HepG2 (cell line): ENCODE results near the gene ACAP3. TPM values are rescaled to one million over a fixed set of nuclear protein-coding genes. Genes with fewer than 3 reads are reported as not detected.

Source experiments
- ATRX ChIP-seq: sonication (generic); formaldehyde crosslinking; IDR thresholded peaks from 2 replicates; pipeline ENCODE4 v1.4.0; 2020; ENCODE audit warnings: missing genetic modification reagents, borderline replicate concordance
- FOXA3 ChIP-seq: IDR thresholded peaks from 2 replicates; pipeline ENCODE4 v1.6.1; 2016; ENCODE audit warnings: missing genetic modification reagents, missing compliant biosample characterization
- HNRNPH1 ChIP-seq: fragments of 200-400 bp; formaldehyde crosslinking; optimal IDR thresholded peaks from 2 replicates; pipeline ENCODE3; 2017; ENCODE audit warnings: mild to moderate bottlenecking, low read depth, low read length
- KLF15 ChIP-seq: sonication (generic); formaldehyde crosslinking; IDR thresholded peaks from 2 replicates; pipeline ENCODE4 v1.8.1; 2023; ENCODE audit warnings: borderline replicate concordance, mild to moderate bottlenecking, inconsistent platforms, missing genetic modification reagents, mixed read lengths
- MIXL1 ChIP-seq: IDR thresholded peaks from 2 replicates; pipeline ENCODE4 v1.6.1; 2016
- NCOA5 ChIP-seq: sonication (generic); formaldehyde crosslinking; IDR thresholded peaks from 2 replicates; pipeline ENCODE4 v1.4.0; 2020; ENCODE audit warnings: missing genetic modification reagents
- PLRG1 ChIP-seq: fragments of 450-650 bp; conservative IDR thresholded peaks from 2 replicates; pipeline ENCODE4 v1.6.1; 2016
- POGZ ChIP-seq: sonication (generic); formaldehyde crosslinking; IDR thresholded peaks from 2 replicates; pipeline ENCODE4 v1.4.0; 2020; ENCODE audit warnings: mild to moderate bottlenecking, missing genetic modification reagents
- POLR2AphosphoS2 ChIP-seq: IDR thresholded peaks from 2 replicates; pipeline ENCODE4 v1.6.1; 2011; ENCODE audit warnings: low read depth, low read length, improper control_type of control experiment
- RAD21 ChIP-seq: fragments of 450-650 bp; formaldehyde crosslinking; IDR thresholded peaks from 2 replicates; pipeline ENCODE4 v1.5.0; 2020; ENCODE audit warnings: mild to moderate bottlenecking
- SALL1 ChIP-seq: sonication (generic); formaldehyde crosslinking; IDR thresholded peaks from 2 replicates; pipeline ENCODE4 v1.8.0; 2022; ENCODE audit warnings: mild to moderate bottlenecking, missing genetic modification reagents
- SNAPC2 ChIP-seq: sonication (generic); formaldehyde crosslinking; IDR thresholded peaks from 2 replicates; pipeline ENCODE4 v1.8.1; 2022; ENCODE audit warnings: mild to moderate bottlenecking, missing genetic modification reagents
- SP5 ChIP-seq: IDR thresholded peaks from 2 replicates; pipeline ENCODE4 v1.6.1; 2016; ENCODE audit warnings: low read depth, borderline replicate concordance
- TAF15 ChIP-seq: fragments of 200-400 bp; formaldehyde crosslinking; IDR thresholded peaks from one replicate; pipeline ENCODE4 v1.6.1; 2018; ENCODE audit warnings: mild to moderate bottlenecking, low read depth, low read length; ENCODE audit not compliant: poor library complexity, severe bottlenecking
- YY1 ChIP-seq: IDR thresholded peaks from 2 replicates; pipeline ENCODE4 v1.6.1; 2011; ENCODE audit warnings: low read length, low read depth, moderate library complexity, mild to moderate bottlenecking; ENCODE audit not compliant: insufficient read depth, insufficient replicate concordance
- ZNF234 ChIP-seq: sonication (generic); formaldehyde crosslinking; conservative IDR thresholded peaks from 2 replicates; pipeline ENCODE4 v1.5.1; 2020; ENCODE audit warnings: mild to moderate bottlenecking, missing genetic modification reagents
- ZNF431 ChIP-seq: sonication (generic); formaldehyde crosslinking; IDR thresholded peaks from 2 replicates; pipeline ENCODE4 v1.9.0; 2022; ENCODE audit warnings: missing genetic modification reagents, low read depth, mild to moderate bottlenecking, borderline replicate concordance
- ZNF605 ChIP-seq: sonication (generic); formaldehyde crosslinking; IDR thresholded peaks from 2 replicates; pipeline ENCODE4 v1.8.0; 2022; ENCODE audit warnings: mild to moderate bottlenecking, missing genetic modification reagents
- ZNF614 ChIP-seq: IDR thresholded peaks from 2 replicates; pipeline ENCODE4 v1.6.1; 2018; ENCODE audit warnings: missing biosample characterization, missing genetic modification reagents, inconsistent platforms, borderline replicate concordance
- polyA plus RNA-seq, 8 experiments: library from polyadenylated mRNA; depleted of rRNA in 3 of 8; stranded (reverse) in 7 of 8; unstranded in 1 of 8; fragments of >200 nt; fragmentation: Illumina TruSeq in 4 of 8; extraction: Trizol in 4 of 8; gene quantifications; 2 replicates each; pipeline versions ENCODE4 v1.2.1 to v1.2.3, GENCODE V29; 2011 to 2016; ENCODE audit warnings: low read depth in 4 of 8, missing spikeins in 1 of 8, mixed read lengths in 1 of 8; ENCODE audit not compliant: insufficient read depth in 1 of 8
- total RNA-seq, 5 experiments: library from RNA; depleted of rRNA; stranded (reverse); fragments of >200 nt; fragmentation: Illumina TruSeq; extraction: Trizol; gene quantifications; 2 replicates each; pipeline ENCODE4 v1.2.3, GENCODE V29; 2016; ENCODE audit warnings: low read depth in 1 of 5
- TF ChIP-seq, protein P1 (sequence below): sonication (generic); formaldehyde crosslinking; IDR thresholded peaks from 2 replicates; pipeline ENCODE4 v1.4.0; 2020; ENCODE audit warnings: missing genetic modification reagents
- TF ChIP-seq, protein P2 (sequence below): sonication (generic); formaldehyde crosslinking; IDR thresholded peaks from 2 replicates; pipeline ENCODE4 v1.4.0; 2020; ENCODE audit warnings: mild to moderate bottlenecking, low read depth, missing genetic modification reagents
- TF ChIP-seq, protein P3 (sequence below): sonication (generic); formaldehyde crosslinking; IDR thresholded peaks from 2 replicates; pipeline ENCODE4 v1.5.1; 2020; ENCODE audit warnings: missing genetic modification reagents, mild to moderate bottlenecking, borderline replicate concordance

The ACAP3 gene
- total and polyA plus RNA-seq, 2 of the 13 experiments (the other 11 are each of a cell fraction or from before 2014, with no cell fraction given), result 29.4 to 50.8 TPM

DNA sequence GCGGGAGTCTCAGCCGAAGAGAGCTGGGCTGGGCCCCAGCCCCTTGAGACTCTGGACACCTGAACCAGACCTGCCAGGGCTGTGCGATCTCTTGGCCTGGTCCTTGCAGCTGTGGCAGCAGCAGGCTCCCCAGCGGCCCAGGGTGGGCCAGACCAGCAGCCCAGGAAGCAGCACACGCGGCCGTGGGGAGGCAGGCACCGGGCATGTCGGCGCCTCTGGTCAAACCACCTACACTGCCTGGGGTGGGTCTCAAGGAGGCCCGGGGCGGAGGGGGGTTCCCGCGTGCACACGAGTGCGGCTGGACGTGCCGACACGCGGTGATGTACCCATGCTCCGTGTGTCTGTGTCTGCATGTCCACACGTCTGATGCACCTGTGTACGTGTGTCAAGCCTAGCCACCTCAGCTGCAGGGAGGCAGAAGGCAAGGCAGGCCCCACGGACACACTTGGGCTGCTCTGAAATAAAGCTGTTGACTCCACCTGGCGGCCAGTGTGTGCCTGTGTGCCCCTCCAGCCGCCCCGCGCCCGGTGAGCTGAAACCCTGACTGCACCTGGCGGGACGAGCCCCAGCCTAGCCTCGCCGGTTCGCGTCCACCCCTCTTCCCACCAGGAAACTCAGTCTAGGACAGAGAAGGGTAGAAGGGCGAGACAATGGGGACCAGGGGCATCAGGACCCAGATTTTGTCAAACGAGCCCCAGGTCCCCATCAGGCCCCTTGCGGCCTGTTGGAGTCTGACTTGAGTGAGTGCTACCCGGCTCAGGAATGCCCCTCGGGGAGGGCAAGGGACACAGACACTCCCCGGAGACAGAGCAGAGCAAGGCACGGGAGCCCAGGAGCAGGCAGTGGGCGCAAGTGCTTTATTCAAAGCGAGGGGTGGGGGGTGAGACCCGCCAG, 15.9 kb downstream of the ACAP3 start (continued):
- TF ChIP-seq HNRNPH1 (no peak), ZNF605 (CRISPR knock-in tag) (no peak), PLRG1 (no peak), SALL1 (CRISPR knock-in tag) (peak; percentile 45; the same call in 1 of the 2 replicates), ATRX (no peak), NCOA5 (CRISPR knock-in tag) (no peak), RAD21 (CRISPR knock-in tag) (peak; percentile 79; the same call in 1 of the 2 replicates), YY1 (no peak), ZNF431 (CRISPR knock-in tag) (no peak), POGZ (CRISPR knock-in tag) (0 out of 2 replicates have a peak, but pooled peaks have one; percentile 12), SP5 (CRISPR knock-in tag) (no peak), SNAPC2 (no peak), POLR2AphosphoS2 (no peak), FOXA3 (CRISPR knock-in tag) (no peak), KLF15 (CRISPR knock-in tag) (no peak), ZNF614 (CRISPR knock-in tag) (no peak), ZNF234 (CRISPR knock-in tag) (no peak), MIXL1 (0 out of 2 replicates have a peak, but pooled peaks have one; percentile 24), TAF15 (no peak)
- TF ChIP-seq, protein P1, sequence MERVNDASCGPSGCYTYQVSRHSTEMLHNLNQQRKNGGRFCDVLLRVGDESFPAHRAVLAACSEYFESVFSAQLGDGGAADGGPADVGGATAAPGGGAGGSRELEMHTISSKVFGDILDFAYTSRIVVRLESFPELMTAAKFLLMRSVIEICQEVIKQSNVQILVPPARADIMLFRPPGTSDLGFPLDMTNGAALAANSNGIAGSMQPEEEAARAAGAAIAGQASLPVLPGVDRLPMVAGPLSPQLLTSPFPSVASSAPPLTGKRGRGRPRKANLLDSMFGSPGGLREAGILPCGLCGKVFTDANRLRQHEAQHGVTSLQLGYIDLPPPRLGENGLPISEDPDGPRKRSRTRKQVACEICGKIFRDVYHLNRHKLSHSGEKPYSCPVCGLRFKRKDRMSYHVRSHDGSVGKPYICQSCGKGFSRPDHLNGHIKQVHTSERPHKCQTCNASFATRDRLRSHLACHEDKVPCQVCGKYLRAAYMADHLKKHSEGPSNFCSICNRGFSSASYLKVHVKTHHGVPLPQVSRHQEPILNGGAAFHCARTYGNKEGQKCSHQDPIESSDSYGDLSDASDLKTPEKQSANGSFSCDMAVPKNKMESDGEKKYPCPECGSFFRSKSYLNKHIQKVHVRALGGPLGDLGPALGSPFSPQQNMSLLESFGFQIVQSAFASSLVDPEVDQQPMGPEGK, result peak; percentile 66
- TF ChIP-seq, protein P2, sequence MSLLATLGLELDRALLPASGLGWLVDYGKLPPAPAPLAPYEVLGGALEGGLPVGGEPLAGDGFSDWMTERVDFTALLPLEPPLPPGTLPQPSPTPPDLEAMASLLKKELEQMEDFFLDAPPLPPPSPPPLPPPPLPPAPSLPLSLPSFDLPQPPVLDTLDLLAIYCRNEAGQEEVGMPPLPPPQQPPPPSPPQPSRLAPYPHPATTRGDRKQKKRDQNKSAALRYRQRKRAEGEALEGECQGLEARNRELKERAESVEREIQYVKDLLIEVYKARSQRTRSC (CRISPR knock-in tag), result no peak
- TF ChIP-seq, protein P3, sequence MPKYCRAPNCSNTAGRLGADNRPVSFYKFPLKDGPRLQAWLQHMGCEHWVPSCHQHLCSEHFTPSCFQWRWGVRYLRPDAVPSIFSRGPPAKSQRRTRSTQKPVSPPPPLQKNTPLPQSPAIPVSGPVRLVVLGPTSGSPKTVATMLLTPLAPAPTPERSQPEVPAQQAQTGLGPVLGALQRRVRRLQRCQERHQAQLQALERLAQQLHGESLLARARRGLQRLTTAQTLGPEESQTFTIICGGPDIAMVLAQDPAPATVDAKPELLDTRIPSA, result no peak
